HepG2 (cell line): ENCODE measurements around the gene PRDX5. TPM values are rescaled to one million over a fixed set of nuclear protein-coding genes. Genes with fewer than 3 reads are reported as not detected.

Experiments
- ATAC-seq: fragments of 200-7000 bp; cut with Tn5 transposase; 3 replicates; pipeline ENCODE4 v1.9.1; 2020; ENCODE audit warnings: mild to moderate bottlenecking, moderate library complexity
- BruUV-seq: library from RNA; stranded (reverse); fragments of 400-500 nt; replicated peaks from 2 replicates; lab custom pipeline; 2021; lab: Mats Ljungman, UMichigan
- CTCF ChIA-PET: fragments of 300-600 bp; formaldehyde crosslinking; extraction: SDS; loops from one replicate; lab custom pipeline; 2021; ENCODE audit warnings: low total read pairs, inconsistent platforms, low intra/inter-chr PET ratio; lab: Yijun Ruan, JAX
- POLR2A ChIA-PET: fragments of 350-600 bp; sonication (Branson Sonifier 250); formaldehyde crosslinking; loops from one replicate; lab custom pipeline; 2020; ENCODE audit warnings: antibody characterized with exemption, inconsistent platforms; lab: Yijun Ruan, JAX
- DNase-seq: peaks from one replicate; pipeline ENCODE4 v3.0.0-alpha.2; 2015; ENCODE audit warnings: low spot score
- FAIRE-seq: peaks from 3 replicates; lab custom pipeline; 2011; peaks lifted over from hg19 to GRCh38; lab: Jason Lieb, UNC
- H2AFZ ChIP-seq: one replicate; pipeline ENCODE4 v1.6.1; 2011; ENCODE audit warnings: low read length, inconsistent platforms
- H3K27ac ChIP-seq: fragments of 300-600 bp; 3 replicates; pipeline ENCODE4 v1.8.0; 2011; ENCODE audit warnings: mixed run types, mild to moderate bottlenecking, mixed read lengths, low read length, inconsistent platforms; ENCODE audit not compliant: insufficient read depth; ENCODE audit errors: extremely low read length
- H3K27me3 ChIP-seq, 2 experiments: fragments of 200-600 bp in 1 of 2; 2 replicates in 1 of 2; 3 replicates in 1 of 2; pipeline versions ENCODE4 v1.6.0 to v1.8.0; 2011; ENCODE audit warnings: low read length in 2 of 2, mild to moderate bottlenecking in 2 of 2, moderate library complexity in 2 of 2, inconsistent platforms in 1 of 2; ENCODE audit not compliant: insufficient read depth in 2 of 2, control insufficient read depth in 1 of 2
- H3K36me3 ChIP-seq, 2 experiments: fragments of 200-600 bp in 1 of 2; replicated peaks in 1 of 2; 2 replicates in 1 of 2; 3 replicates in 1 of 2; pipeline versions ENCODE4 v1.5.1 to v1.8.0; 2011; ENCODE audit warnings: low read length in 2 of 2, inconsistent platforms in 1 of 2; ENCODE audit not compliant: insufficient read depth in 2 of 2, control insufficient read depth in 1 of 2
- H3K4me1 ChIP-seq: 2 replicates; pipeline ENCODE4 v1.5.1; 2012; ENCODE audit warnings: low read length, inconsistent platforms; ENCODE audit not compliant: insufficient read depth
- H3K4me2 ChIP-seq: 2 replicates; pipeline ENCODE4 v1.6.0; 2011; ENCODE audit warnings: low read depth, low read length, inconsistent platforms
- H3K4me3 ChIP-seq, 3 experiments: fragments of 200-600 bp in 1 of 3; sonication (generic), shearing (Covaris generic) in 1 of 3; replicated peaks in 1 of 3; 2 replicates each; pipeline ENCODE4 v1.5.1; 2011 to 2016; ENCODE audit warnings: low read length in 3 of 3, inconsistent platforms in 2 of 3, low read depth in 2 of 3, mild to moderate bottlenecking in 2 of 3, control low read depth in 1 of 3, mixed read lengths in 1 of 3; ENCODE audit not compliant: insufficient read depth in 1 of 3
- H3K79me2 ChIP-seq: one replicate; pipeline ENCODE4 v1.6.1; 2011; ENCODE audit warnings: low read length, inconsistent platforms; ENCODE audit not compliant: insufficient read depth
- H3K9ac ChIP-seq: 2 replicates; pipeline ENCODE4 v1.6.0; 2011; ENCODE audit warnings: mild to moderate bottlenecking, low read depth, low read length, inconsistent platforms; ENCODE audit not compliant: insufficient read depth
- H3K9me3 ChIP-seq: 2 replicates; pipeline ENCODE4 v1.5.1; 2012; ENCODE audit warnings: mild to moderate bottlenecking, low read length
- H4K20me1 ChIP-seq: 2 replicates; pipeline ENCODE4 v1.6.0; 2011; ENCODE audit warnings: inconsistent platforms, mild to moderate bottlenecking, low read length, moderate library complexity; ENCODE audit not compliant: insufficient read depth
- CEBPB ChIP-seq: IDR thresholded peaks from 2 replicates; pipeline ENCODE4 v1.6.1; 2011; ENCODE audit warnings: low read depth, low read length, improper control_type of control experiment, borderline replicate concordance
- CEBPG ChIP-seq: IDR thresholded peaks from 2 replicates; pipeline ENCODE4 v1.6.1; 2016
- CHD4 ChIP-seq: fragments of 200-600 bp; sonication (generic); IDR thresholded peaks from 2 replicates; pipeline ENCODE4 v1.7.0; 2017; ENCODE audit warnings: mild to moderate bottlenecking, low read length, borderline replicate concordance
- FOSL1 ChIP-seq: sonication (generic); formaldehyde crosslinking; IDR thresholded peaks from 2 replicates; pipeline ENCODE4 v1.9.0; 2021; ENCODE audit warnings: missing genetic modification reagents, borderline replicate concordance
- FOSL2 ChIP-seq: sonication (generic); formaldehyde crosslinking; IDR thresholded peaks from 2 replicates; pipeline ENCODE4 v1.4.0; 2020; ENCODE audit warnings: missing genetic modification reagents
- HDAC2 ChIP-seq: sonication (generic); formaldehyde crosslinking; IDR thresholded peaks from 2 replicates; pipeline ENCODE4 v1.4.0; 2020; ENCODE audit warnings: missing genetic modification reagents
- SAP130 ChIP-seq: IDR thresholded peaks from 2 replicates; pipeline ENCODE4 v1.6.1; 2016; ENCODE audit warnings: low read depth
- ZNF326 ChIP-seq: sonication (generic); formaldehyde crosslinking; IDR thresholded peaks from 2 replicates; pipeline ENCODE4 v1.4.0; 2020; ENCODE audit warnings: missing genetic modification reagents, borderline replicate concordance
- ZNF460 ChIP-seq: sonication (generic); formaldehyde crosslinking; IDR thresholded peaks from 2 replicates; pipeline ENCODE4 v1.5.1; 2020; ENCODE audit warnings: missing genetic modification reagents, mild to moderate bottlenecking, borderline replicate concordance
- ZNF768 ChIP-seq: sonication (generic); formaldehyde crosslinking; IDR thresholded peaks from 2 replicates; pipeline ENCODE4 v1.4.0; 2020; ENCODE audit warnings: missing genetic modification reagents
- WGBS: methylation state at CpG from one replicate; pipeline ENCODE4 v1.1.6; 2017; ENCODE audit warnings: low lambda C conversion rate; 5-methylcytosine and 5-hydroxymethylcytosine counted together
- in situ Hi-C: cut with HindIII; loops from 2 replicates; pipeline ENCODE4 v1.10.0; 2017; ENCODE audit warnings: low pct_unique_long_range_greater_than_20kb; ENCODE audit not compliant: extremely low pct_ligation_motif_present
- intact Hi-C: fragments of 100-400 bp; cut with micrococcal nuclease; formaldehyde crosslinking; loops from one replicate; pipeline ENCODE4 v1.10.0; 2022; ENCODE audit not compliant: unreplicated experiment
- polyA plus RNA-seq, 8 experiments: library from polyadenylated mRNA; depleted of rRNA in 3 of 8; stranded (reverse) in 7 of 8; unstranded in 1 of 8; fragments of >200 nt; fragmentation: Illumina TruSeq in 4 of 8; extraction: Trizol in 4 of 8; gene quantifications; 2 replicates each; pipeline versions ENCODE4 v1.2.1 to v1.2.3, GENCODE V29; 2011 to 2016; ENCODE audit warnings: low read depth in 4 of 8, missing spikeins in 1 of 8, mixed read lengths in 1 of 8; ENCODE audit not compliant: insufficient read depth in 1 of 8
- total RNA-seq, 5 experiments: library from RNA; depleted of rRNA; stranded (reverse); fragments of >200 nt; fragmentation: Illumina TruSeq; extraction: Trizol; gene quantifications; 2 replicates each; pipeline ENCODE4 v1.2.3, GENCODE V29; 2016; ENCODE audit warnings: low read depth in 1 of 5
- TF ChIP-seq, protein P1 (sequence below): sonication (generic); formaldehyde crosslinking; IDR thresholded peaks from 2 replicates; pipeline ENCODE4 v1.8.0; 2022; ENCODE audit warnings: missing genetic modification reagents, mild to moderate bottlenecking, inconsistent platforms, borderline replicate concordance
- TF ChIP-seq, protein P2 (sequence below): sonication (generic); formaldehyde crosslinking; IDR thresholded peaks from 2 replicates; pipeline ENCODE4 v1.4.0; 2020; ENCODE audit warnings: missing genetic modification reagents
- TF ChIP-seq, protein P3 (sequence below), 2 experiments: fragments of 450-650 bp in 1 of 2; sonication (generic) in 1 of 2; formaldehyde crosslinking; IDR thresholded peaks; 2 replicates each; pipeline versions ENCODE4 v1.5.0 to v1.8.0; 2020 to 2022; ENCODE audit warnings: mild to moderate bottlenecking in 1 of 2, missing genetic modification reagents in 1 of 2

Gene PRDX5
- total and polyA plus RNA-seq, 2 of the 13 experiments (the other 11 are each of a cell fraction or from before 2014, with no cell fraction given): 215 to 311 TPM

DNA sequence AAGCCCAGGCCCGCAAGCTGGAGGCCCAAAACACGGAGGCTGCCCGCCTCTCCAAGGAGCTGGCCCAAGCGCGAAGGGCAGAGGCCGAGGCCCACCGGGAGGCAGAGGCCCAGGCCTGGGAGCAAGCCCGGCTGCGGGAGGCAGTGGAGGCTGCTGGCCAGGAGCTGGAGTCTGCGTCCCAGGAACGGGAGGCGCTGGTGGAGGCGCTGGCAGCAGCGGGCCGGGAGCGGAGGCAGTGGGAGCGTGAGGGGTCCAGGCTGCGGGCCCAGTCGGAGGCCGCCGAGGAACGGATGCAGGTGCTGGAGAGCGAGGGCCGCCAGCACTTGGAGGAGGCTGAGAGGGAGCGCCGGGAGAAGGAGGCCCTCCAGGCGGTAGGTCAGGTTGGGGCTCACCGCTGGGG lies 26.9 kb downstream of the PRDX5 start:
- Histone ChIP-seq H3K9ac (no peak overlapping the region), H3K27ac (no peak overlapping the region), H3K36me3 (no peaks in the 10 kb centered on the region), H3K4me1 (peaks cover 57% of the 10 kb centered on the region), H3K79me2 (no peaks in the 10 kb centered on the region), H3K4me2 (no peak overlapping the region), H2AFZ (no peak overlapping the region)
- ChIA-PET CTCF (interaction anchor here (1.2 kb wide), 1 partner anchor 11 kb away, joined by 3 read pairs; no protein-coding TSS in a partner anchor), POLR2A (interaction anchor here (1.1 kb wide), 1 partner anchor 27 kb away, joined by 3 read pairs; the partner anchor contains the start of genes PRDX5 and TRMT112)
- intact Hi-C loops: no loop called here
- FAIRE-seq: no peak
- TF ChIP-seq ZNF326 (CRISPR knock-in tag): no peak
- TF ChIP-seq, protein P1, sequence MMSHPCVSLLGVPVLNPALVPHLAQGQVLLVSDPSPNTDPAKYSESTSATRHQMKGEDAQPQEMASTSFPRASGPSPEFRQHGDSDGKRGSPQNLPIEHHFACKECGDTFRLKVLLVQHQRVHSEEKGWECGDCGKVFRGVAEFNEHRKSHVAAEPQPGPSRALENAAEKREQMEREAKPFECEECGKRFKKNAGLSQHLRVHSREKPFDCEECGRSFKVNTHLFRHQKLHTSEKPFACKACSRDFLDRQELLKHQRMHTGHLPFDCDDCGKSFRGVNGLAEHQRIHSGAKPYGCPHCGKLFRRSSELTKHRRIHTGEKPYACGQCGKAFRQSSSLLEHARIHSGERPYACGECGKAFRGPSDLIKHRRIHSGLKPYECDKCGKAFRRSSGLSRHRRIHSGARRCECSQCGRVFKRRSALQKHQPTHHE (CRISPR knock-in tag): no peak
- TF ChIP-seq, all 625 proteins: peak for 0
- BruUV-seq: no TSS peak
- WGBS: 79% methylated on average over 26 of the region's 28 CpGs
- ATAC-seq (no peak), DNase-seq (no peak)
- Histone ChIP-seq H3K9me3 (no peaks in the 10 kb centered on the region), H3K4me3 (no peak overlapping the region), H3K27me3 (peaks cover 4 to 29% of the 10 kb centered on the region in 2 experiments; a peak in 4 of 5 replicates), H4K20me1 (no peaks in the 10 kb centered on the region)
- in situ Hi-C loops: no loop called here

DNA sequence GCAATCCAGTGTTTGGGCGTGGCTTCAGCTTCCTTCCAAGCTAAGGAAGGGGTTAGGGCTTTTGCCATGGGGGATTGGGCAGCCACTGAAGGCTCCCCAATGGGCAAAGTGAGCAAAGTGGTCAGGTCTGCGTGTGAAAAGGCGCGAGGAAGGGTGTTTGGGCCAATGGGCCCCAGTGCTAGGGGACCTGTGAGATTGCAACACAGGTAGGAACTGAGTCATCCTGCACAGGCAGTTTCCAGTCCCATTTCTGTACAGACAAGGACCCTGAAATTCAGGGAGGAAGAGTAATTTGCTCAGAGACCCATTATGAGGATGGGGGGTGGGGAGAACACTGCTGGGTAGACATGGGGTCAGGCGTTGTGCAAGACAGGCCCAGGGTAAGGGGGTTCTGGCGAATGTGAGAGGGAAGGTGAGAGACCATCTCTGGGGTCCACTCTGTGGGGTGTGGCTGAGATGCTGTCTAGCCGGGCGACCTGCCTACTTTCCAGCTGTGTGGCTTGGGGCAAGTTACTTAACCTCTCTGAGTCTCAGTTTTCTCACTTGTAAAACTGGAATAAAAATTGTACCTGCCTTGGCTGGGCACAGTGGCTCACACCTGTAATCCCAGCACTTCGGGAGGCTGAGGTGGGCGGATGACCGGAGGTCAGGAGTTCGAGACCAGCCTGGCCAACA lies 29.4 kb downstream of the PRDX5 start:
- no peak overlapping the region for H3K4me2 ChIP-seq
- no peak overlapping the region for H3K27ac ChIP-seq

More for the DNA sequence above, 29.4 kb downstream of the PRDX5 start:
- Histone ChIP-seq H3K9me3 (no peaks in the 10 kb centered on the region), H3K4me3 (no peak overlapping the region), H3K79me2 (no peaks in the 10 kb centered on the region), H4K20me1 (no peaks in the 10 kb centered on the region), H2AFZ (no peak overlapping the region), H3K9ac (no peak overlapping the region), H3K27me3 (peaks cover 2 to 21% of the 10 kb centered on the region in 2 experiments; a peak in 3 of 5 replicates), H3K4me1 (peaks cover 40% of the 10 kb centered on the region), H3K36me3 (no peaks in the 10 kb centered on the region)
- FAIRE-seq (no peak), ATAC-seq (no peak), DNase-seq (no peak)
- in situ Hi-C loops (no loop called here), intact Hi-C loops (no loop called here)
- POLR2A ChIA-PET: interaction anchor here (0.7 kb wide), 1 partner anchor 8 kb away, joined by 3 read pairs; no protein-coding TSS in a partner anchor
- TF ChIP-seq ZNF768 (CRISPR knock-in tag) (peak; percentile 95), FOSL2 (CRISPR knock-in tag) (peak; percentile 87), SAP130 (CRISPR knock-in tag) (0 out of 2 replicates have a peak, but pooled peaks have one; percentile 24), FOSL1 (no peak), HDAC2 (CRISPR knock-in tag) (no peak), ZNF460 (CRISPR knock-in tag) (no peak), CEBPB (peak; percentile 84), CEBPG (peak; percentile 44; the same call in 1 of the 2 replicates), CHD4 (no peak)
- TF ChIP-seq, protein P2, sequence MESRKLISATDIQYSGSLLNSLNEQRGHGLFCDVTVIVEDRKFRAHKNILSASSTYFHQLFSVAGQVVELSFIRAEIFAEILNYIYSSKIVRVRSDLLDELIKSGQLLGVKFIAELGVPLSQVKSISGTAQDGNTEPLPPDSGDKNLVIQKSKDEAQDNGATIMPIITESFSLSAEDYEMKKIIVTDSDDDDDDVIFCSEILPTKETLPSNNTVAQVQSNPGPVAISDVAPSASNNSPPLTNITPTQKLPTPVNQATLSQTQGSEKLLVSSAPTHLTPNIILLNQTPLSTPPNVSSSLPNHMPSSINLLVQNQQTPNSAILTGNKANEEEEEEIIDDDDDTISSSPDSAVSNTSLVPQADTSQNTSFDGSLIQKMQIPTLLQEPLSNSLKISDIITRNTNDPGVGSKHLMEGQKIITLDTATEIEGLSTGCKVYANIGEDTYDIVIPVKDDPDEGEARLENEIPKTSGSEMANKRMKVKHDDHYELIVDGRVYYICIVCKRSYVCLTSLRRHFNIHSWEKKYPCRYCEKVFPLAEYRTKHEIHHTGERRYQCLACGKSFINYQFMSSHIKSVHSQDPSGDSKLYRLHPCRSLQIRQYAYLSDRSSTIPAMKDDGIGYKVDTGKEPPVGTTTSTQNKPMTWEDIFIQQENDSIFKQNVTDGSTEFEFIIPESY (CRISPR knock-in tag): peak; percentile 36; the same call in 1 of the 2 replicates
- TF ChIP-seq, protein P3, sequence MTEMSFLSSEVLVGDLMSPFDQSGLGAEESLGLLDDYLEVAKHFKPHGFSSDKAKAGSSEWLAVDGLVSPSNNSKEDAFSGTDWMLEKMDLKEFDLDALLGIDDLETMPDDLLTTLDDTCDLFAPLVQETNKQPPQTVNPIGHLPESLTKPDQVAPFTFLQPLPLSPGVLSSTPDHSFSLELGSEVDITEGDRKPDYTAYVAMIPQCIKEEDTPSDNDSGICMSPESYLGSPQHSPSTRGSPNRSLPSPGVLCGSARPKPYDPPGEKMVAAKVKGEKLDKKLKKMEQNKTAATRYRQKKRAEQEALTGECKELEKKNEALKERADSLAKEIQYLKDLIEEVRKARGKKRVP (CRISPR knock-in tag; IDR thresholded peaks at IDR 0.05): no peak
- WGBS: 49% methylated on average over 12 of the region's 12 CpGs
- no TSS peak for BruUV-seq
- CTCF ChIA-PET: no interaction called here
